Osteocyte (in vitro differentiated cells): ENCODE data around the gene ZNF330. TPM values are rescaled to one million over a fixed set of nuclear protein-coding genes. Genes with fewer than 3 reads are reported as not detected.

Source experiments
- DNase-seq: peaks from one replicate; pipeline ENCODE4 v3.0.0; 2021; ENCODE audit warnings: mixed read lengths; ENCODE audit not compliant: unreplicated experiment; ENCODE audit errors: extremely low spot score
- H3K27ac Mint-ChIP-seq: one replicate; pipeline ENCODE4 v1.8.0; 2021; ENCODE audit warnings: mild to moderate bottlenecking, mixed read lengths; ENCODE audit not compliant: unreplicated experiment
- H3K27me3 Mint-ChIP-seq: one replicate; pipeline ENCODE4 v1.8.0; 2021; ENCODE audit warnings: mixed read lengths; ENCODE audit not compliant: unreplicated experiment
- H3K36me3 Mint-ChIP-seq: one replicate; pipeline ENCODE4 v1.8.0; 2021; ENCODE audit warnings: mixed read lengths; ENCODE audit not compliant: unreplicated experiment
- H3K4me1 Mint-ChIP-seq: one replicate; pipeline ENCODE4 v1.8.0; 2021; ENCODE audit warnings: mixed read lengths; ENCODE audit not compliant: unreplicated experiment
- H3K4me3 Mint-ChIP-seq: one replicate; pipeline ENCODE4 v1.8.0; 2021; ENCODE audit warnings: mild to moderate bottlenecking, moderate library complexity, mixed read lengths; ENCODE audit not compliant: unreplicated experiment
- H3K9me3 Mint-ChIP-seq: one replicate; pipeline ENCODE4 v1.8.0; 2021; ENCODE audit warnings: mixed read lengths; ENCODE audit not compliant: unreplicated experiment
- CTCF ChIP-seq: fragments of 200-600 bp; sonication (generic); IDR thresholded peaks from 2 replicates; pipeline ENCODE4 v1.5.0; 2021; ENCODE audit warnings: antibody characterized with exemption, mild to moderate bottlenecking, moderate library complexity
- total RNA-seq: library from RNA; stranded (reverse); gene quantifications from 2 replicates; pipeline ENCODE4 v1.2.1, GENCODE V29; 2021

ZNF330 gene
- total RNA-seq, 1 donor from 2014 or later: 30.1 TPM

GRCh38 chr4:141244419-141244818 is 23.7 kb downstream of the ZNF330 start:
- H3K9me3 Mint-ChIP-seq: no peaks in the 10 kb centered on the region
- DNase-seq: no peak
- H3K27ac Mint-ChIP-seq: no peak overlapping the region
- TF ChIP-seq CTCF: no peak
- H3K4me1 Mint-ChIP-seq: peaks cover 14% of the 10 kb centered on the region
- no peaks in the 10 kb centered on the region for H3K36me3 Mint-ChIP-seq
- no peak overlapping the region for H3K4me3 Mint-ChIP-seq
- H3K27me3 Mint-ChIP-seq: no peaks in the 10 kb centered on the region

- Mint-ChIP-seq H3K4me1 (peaks cover 14% of the 10 kb centered on the region), H3K27me3 (no peaks in the 10 kb centered on the region), H3K27ac (peak overlapping the region; percentile 43), H3K9me3 (no peaks in the 10 kb centered on the region), H3K4me3 (no peak overlapping the region), H3K36me3 (no peaks in the 10 kb centered on the region)
- no peak for DNase-seq
- no peak for TF ChIP-seq CTCF
These were observed 25.5 kb downstream of the ZNF330 start for GRCh38 chr4:141246243-141246642.

- no peak for TF ChIP-seq CTCF
- DNase-seq: no peak
- peaks cover 14% of the 10 kb centered on the region for H3K4me1 Mint-ChIP-seq
- no peak overlapping the region for H3K27ac Mint-ChIP-seq
- no peaks in the 10 kb centered on the region for H3K9me3 Mint-ChIP-seq
- H3K36me3 Mint-ChIP-seq: no peaks in the 10 kb centered on the region
- H3K27me3 Mint-ChIP-seq: no peaks in the 10 kb centered on the region
- H3K4me3 Mint-ChIP-seq: no peak overlapping the region
These were observed 26.2 kb downstream of the ZNF330 start for GRCh38 chr4:141246683-141247429.

GRCh38 chr4:141247430-141247780 is 26.7 kb downstream of the ZNF330 start:
- DNase-seq: no peak
- Mint-ChIP-seq H3K27me3 (no peaks in the 10 kb centered on the region), H3K27ac (no peak overlapping the region), H3K4me3 (no peak overlapping the region), H3K36me3 (no peaks in the 10 kb centered on the region), H3K4me1 (peaks cover 14% of the 10 kb centered on the region), H3K9me3 (no peaks in the 10 kb centered on the region)
- no peak for TF ChIP-seq CTCF

GRCh38 chr4:141248029-141248428 is 27.3 kb downstream of the ZNF330 start:
- no peaks in the 10 kb centered on the region for H3K9me3 Mint-ChIP-seq
- DNase-seq: no peak
- no peak overlapping the region for H3K4me3 Mint-ChIP-seq
- no peaks in the 10 kb centered on the region for H3K36me3 Mint-ChIP-seq
- no peak overlapping the region for H3K27ac Mint-ChIP-seq
- no peak for TF ChIP-seq CTCF
- no peaks in the 10 kb centered on the region for H3K27me3 Mint-ChIP-seq
- H3K4me1 Mint-ChIP-seq: peaks cover 14% of the 10 kb centered on the region
